ENCODE data around the gene GLIS1. TPM values are rescaled to one million over a fixed set of nuclear protein-coding genes. Genes with fewer than 3 reads are reported as not detected.

The GLIS1 gene
- total and polyA plus RNA-seq, 7 donors, result 0.03 to 0.40 (median 0.15) TPM

DNA sequence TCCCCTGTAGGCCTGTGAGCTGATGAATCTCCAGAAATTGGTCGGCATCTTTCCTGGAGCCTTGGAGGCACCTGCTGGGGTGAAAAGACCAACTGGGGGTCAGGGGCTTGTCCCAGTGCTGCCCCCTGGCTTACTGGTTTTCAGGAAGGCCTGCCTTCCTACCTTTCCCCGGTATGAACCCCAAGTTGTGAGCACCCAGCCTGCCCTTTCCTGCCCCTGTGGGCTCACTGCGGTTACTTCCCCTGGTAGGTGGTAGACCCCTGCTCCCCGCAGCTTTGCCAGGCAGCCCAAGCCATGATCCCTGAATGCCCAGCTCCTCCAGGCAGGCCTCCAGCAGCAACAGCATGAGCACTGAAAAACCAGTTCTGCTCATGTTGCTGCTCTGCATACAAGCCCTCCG is 269.6 kb downstream of the GLIS1 start:
- intact Hi-C loops (cut with DNase I), result no loop called here
- 82 to 89% (median 84%) methylated on average over 5 of the region's 5 CpGs for WGBS, 3 donors

DNA sequence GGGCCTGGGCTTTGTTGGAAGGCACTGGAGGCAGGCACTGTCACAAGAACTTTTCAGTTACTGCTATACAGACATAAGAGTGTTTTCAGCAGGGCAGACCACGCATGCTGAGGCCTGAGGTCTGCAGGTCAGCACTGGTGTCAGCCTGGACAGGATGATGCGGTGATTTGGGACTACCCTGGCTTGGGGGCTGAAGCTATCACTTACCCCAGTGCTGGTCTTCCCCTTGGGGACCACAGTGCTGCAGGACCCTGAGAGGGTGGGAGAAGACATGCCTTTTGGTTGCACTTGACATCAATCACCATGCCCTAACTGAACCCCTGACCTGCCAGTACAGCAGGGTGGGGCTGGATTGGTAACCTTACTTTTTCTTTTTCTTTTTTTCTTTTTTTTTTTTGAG is 270.6 kb downstream of the GLIS1 start:
- no peak for DNase-seq
- Histone ChIP-seq H3K4me3 (no peak overlapping the region), H3K36me3 (ENCODE audit: insufficient read depth in 1 of 2, low read depth in 1 of 2) (no peaks in the 10 kb centered on the region), H3K4me1 (no peaks in the 10 kb centered on the region), H3K9me3 (no peaks in the 10 kb centered on the region), H3K27me3 (ENCODE audit: insufficient read depth in 3 of 3, low read length in 2 of 3) (peaks cover 0 to 3% (median 0%) of the 10 kb centered on the region in 3 donors), H3K27ac (no peak overlapping the region)
- 96 to 100% (median 99%) methylated on average over 2 of the region's 2 CpGs for WGBS, 3 donors
- intact Hi-C loops (cut with DNase I), result no loop called here
- TF ChIP-seq, protein P1, sequence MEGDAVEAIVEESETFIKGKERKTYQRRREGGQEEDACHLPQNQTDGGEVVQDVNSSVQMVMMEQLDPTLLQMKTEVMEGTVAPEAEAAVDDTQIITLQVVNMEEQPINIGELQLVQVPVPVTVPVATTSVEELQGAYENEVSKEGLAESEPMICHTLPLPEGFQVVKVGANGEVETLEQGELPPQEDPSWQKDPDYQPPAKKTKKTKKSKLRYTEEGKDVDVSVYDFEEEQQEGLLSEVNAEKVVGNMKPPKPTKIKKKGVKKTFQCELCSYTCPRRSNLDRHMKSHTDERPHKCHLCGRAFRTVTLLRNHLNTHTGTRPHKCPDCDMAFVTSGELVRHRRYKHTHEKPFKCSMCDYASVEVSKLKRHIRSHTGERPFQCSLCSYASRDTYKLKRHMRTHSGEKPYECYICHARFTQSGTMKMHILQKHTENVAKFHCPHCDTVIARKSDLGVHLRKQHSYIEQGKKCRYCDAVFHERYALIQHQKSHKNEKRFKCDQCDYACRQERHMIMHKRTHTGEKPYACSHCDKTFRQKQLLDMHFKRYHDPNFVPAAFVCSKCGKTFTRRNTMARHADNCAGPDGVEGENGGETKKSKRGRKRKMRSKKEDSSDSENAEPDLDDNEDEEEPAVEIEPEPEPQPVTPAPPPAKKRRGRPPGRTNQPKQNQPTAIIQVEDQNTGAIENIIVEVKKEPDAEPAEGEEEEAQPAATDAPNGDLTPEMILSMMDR (IDR thresholded peaks at IDR 0.05), result no peak
- no peak for ATAC-seq

More for the DNA sequence above, 269.6 kb downstream of the GLIS1 start:
- no peaks in the 10 kb centered on the region for H3K27me3 ChIP-seq (ENCODE audit: insufficient read depth in 3 of 3, low read length in 2 of 3)
- no peaks in the 10 kb centered on the region for H3K9me3 ChIP-seq
- no peak for ATAC-seq
- TF ChIP-seq, protein P1 (IDR thresholded peaks at IDR 0.05), result no peak
- H3K4me1 ChIP-seq, result no peaks in the 10 kb centered on the region
- H3K36me3 ChIP-seq (ENCODE audit: insufficient read depth in 1 of 2, low read depth in 1 of 2), result no peaks in the 10 kb centered on the region
- H3K4me3 ChIP-seq, result no peak overlapping the region
- H3K27ac ChIP-seq, result no peak overlapping the region
- no peak for DNase-seq

DNA sequence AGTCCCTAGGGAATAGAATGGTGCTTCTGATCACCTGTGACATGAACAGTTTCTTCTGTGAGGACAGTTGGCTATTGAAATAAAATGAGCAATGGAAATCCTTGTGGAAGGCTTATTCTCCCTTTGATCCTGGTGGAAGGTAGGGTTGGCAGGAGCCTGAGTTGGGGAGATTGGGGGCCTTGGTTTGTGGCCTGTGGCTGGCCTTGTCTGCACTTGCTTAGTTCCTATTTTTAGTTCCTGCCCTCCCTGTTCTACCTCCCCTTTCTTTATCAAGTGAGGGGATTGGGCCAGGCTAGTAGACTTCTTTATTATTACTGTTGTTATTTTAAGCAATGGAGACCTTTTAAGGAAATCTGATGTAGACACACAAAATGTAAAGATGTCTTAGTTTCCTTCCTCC is 271.6 kb downstream of the GLIS1 start:
- no peaks in the 10 kb centered on the region for H3K9me3 ChIP-seq
- H3K4me1 ChIP-seq, result no peaks in the 10 kb centered on the region
- intact Hi-C loops (cut with DNase I), result no loop called here
- ATAC-seq, result no peak
- H3K4me3 ChIP-seq, result no peak overlapping the region
- no peak overlapping the region for H3K27ac ChIP-seq
- DNase-seq, result no peak
- peaks cover 0 to 3% (median 0%) of the 10 kb centered on the region in 3 donors for H3K27me3 ChIP-seq (ENCODE audit: insufficient read depth in 3 of 3, low read length in 2 of 3)
- no peaks in the 10 kb centered on the region for H3K36me3 ChIP-seq (ENCODE audit: insufficient read depth in 1 of 2, low read depth in 1 of 2)
- TF ChIP-seq, protein P1 (IDR thresholded peaks at IDR 0.05), result no peak

DNA sequence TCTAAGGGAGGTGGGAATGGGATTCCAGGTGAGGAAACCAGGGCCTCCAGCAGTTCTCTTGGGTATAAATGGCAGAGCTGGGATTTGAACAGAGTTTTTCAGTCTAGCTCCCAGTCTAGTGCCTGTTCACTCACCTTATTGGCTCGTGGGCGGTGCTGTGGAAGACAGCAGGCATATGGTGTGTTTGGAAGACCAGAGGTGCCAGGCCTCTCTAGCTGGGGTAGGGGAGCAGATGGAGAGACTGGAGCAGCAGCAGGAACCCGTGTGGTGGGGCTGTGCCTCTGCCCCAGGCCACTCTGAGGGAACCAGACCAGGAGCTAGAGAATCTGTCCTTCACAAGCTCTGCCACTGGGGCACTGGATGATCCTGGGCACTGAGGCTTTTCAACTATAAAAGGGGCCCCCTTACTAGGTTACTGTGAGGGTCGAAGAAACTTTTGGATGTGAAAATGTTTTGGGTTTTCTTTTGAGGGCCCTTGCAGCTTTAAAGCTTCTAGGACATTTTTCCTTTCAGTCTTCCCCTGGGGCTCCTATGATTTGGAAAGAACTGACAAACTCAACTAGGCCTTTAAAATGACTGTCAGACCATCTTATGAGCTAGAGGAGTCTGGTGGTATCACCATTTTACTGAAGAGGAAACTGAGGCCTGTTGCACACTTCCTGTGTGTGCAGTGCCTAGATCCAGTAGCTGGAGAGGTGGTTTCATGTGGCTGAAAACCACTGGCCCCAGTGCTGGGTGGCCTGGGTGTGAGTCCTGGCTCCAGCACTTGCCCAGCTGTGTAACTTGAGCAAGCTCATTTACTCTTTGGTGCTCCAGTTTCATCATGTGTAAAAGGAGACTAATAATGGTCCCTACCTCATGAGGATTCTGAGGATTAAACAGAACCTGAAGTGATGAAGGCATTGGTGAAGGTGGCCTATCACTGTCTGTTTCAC is 273.7 kb downstream of the GLIS1 start:
- TF ChIP-seq, protein P1 (IDR thresholded peaks at IDR 0.05), result no peak
- Histone ChIP-seq H3K9me3 (no peaks in the 10 kb centered on the region), H3K27me3 (ENCODE audit: insufficient read depth in 3 of 3, low read length in 2 of 3) (peaks cover 0 to 3% (median 0%) of the 10 kb centered on the region in 3 donors), H3K27ac (no peak overlapping the region), H3K36me3 (ENCODE audit: insufficient read depth in 1 of 2, low read depth in 1 of 2) (no peaks in the 10 kb centered on the region), H3K4me1 (no peaks in the 10 kb centered on the region), H3K4me3 (no peak overlapping the region)
- intact Hi-C loops (cut with DNase I), result no loop called here
- DNase-seq (no peak), ATAC-seq (no peak)
- 58 to 81% (median 66%) methylated on average over 4 of the region's 4 CpGs for WGBS, 3 donors
